Chondrocyte (in vitro differentiated cells): Measurements from ENCODE around the gene MTFMT. TPM values are rescaled to one million over a fixed set of nuclear protein-coding genes. Genes with fewer than 3 reads are reported as not detected.
"Not testable (repeated sequence)": the region's sequence is repeated elsewhere in the genome, so short reads cannot be mapped to it uniquely, and the experiment has no call there.

ENCODE experiments used
- DNase-seq: peaks from one replicate; pipeline ENCODE4 v3.0.0; 2021; ENCODE audit warnings: mixed read lengths, low spot score
- H3K27ac Mint-ChIP-seq: one replicate; pipeline ENCODE4 v1.8.0; 2021; ENCODE audit warnings: mild to moderate bottlenecking, moderate library complexity, mixed read lengths; ENCODE audit not compliant: unreplicated experiment
- H3K27me3 Mint-ChIP-seq: 2 replicates; pipeline ENCODE4 v1.8.0; 2021; ENCODE audit warnings: low read depth, mixed read lengths
- H3K36me3 Mint-ChIP-seq: 2 replicates; pipeline ENCODE4 v1.8.0; 2021; ENCODE audit warnings: low read depth, mixed read lengths
- H3K4me1 Mint-ChIP-seq: 2 replicates; pipeline ENCODE4 v1.8.0; 2021; ENCODE audit warnings: low read depth, mild to moderate bottlenecking, mixed read lengths
- H3K4me3 Mint-ChIP-seq: one replicate; pipeline ENCODE4 v1.8.0; 2021; ENCODE audit warnings: mild to moderate bottlenecking, moderate library complexity, mixed read lengths; ENCODE audit not compliant: unreplicated experiment
- H3K9me3 Mint-ChIP-seq: 2 replicates; pipeline ENCODE4 v1.8.0; 2021; ENCODE audit warnings: low read depth, mixed read lengths
- total RNA-seq: library from RNA; stranded (reverse); gene quantifications from 3 replicates; pipeline ENCODE4 v1.2.1, GENCODE V29; 2021
- TF ChIP-seq, protein P1 (sequence below): fragments of 200-600 bp; sonication (generic); IDR thresholded peaks from 2 replicates; pipeline ENCODE4 v1.5.0; 2021; ENCODE audit warnings: antibody characterized with exemption, mild to moderate bottlenecking, moderate library complexity

Gene MTFMT
- total RNA-seq, 1 donor from 2014 or later = 13.4 TPM

DNA sequence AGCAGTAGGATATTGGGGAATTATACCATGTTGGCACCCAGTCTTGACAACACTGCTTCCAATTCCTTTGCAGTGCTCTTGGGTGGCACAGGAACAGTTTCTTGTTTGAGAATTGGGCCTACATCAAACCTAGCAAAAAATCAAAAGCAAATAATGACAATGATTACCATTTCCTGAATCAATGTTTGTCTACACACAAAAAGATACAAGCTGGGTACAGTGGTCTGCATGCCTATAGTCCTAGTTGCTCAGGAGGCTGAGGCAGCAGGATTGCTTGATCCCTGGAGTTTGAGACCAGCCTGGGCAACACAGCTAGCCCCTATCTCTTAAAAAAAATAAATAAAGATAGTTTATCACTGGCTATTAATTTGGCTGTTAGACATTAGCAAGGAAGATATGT, 8.0 kb downstream of the MTFMT start:
- H3K9me3 Mint-ChIP-seq = no peaks in the 10 kb centered on the region
- TF ChIP-seq, protein P1, sequence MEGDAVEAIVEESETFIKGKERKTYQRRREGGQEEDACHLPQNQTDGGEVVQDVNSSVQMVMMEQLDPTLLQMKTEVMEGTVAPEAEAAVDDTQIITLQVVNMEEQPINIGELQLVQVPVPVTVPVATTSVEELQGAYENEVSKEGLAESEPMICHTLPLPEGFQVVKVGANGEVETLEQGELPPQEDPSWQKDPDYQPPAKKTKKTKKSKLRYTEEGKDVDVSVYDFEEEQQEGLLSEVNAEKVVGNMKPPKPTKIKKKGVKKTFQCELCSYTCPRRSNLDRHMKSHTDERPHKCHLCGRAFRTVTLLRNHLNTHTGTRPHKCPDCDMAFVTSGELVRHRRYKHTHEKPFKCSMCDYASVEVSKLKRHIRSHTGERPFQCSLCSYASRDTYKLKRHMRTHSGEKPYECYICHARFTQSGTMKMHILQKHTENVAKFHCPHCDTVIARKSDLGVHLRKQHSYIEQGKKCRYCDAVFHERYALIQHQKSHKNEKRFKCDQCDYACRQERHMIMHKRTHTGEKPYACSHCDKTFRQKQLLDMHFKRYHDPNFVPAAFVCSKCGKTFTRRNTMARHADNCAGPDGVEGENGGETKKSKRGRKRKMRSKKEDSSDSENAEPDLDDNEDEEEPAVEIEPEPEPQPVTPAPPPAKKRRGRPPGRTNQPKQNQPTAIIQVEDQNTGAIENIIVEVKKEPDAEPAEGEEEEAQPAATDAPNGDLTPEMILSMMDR = no peak
- peaks cover 22% of the 10 kb centered on the region for H3K36me3 Mint-ChIP-seq
- peaks cover 2% of the 10 kb centered on the region for H3K4me1 Mint-ChIP-seq
- DNase-seq = no peak
- H3K27me3 Mint-ChIP-seq = no peaks in the 10 kb centered on the region
- H3K27ac Mint-ChIP-seq = no peak overlapping the region
- no peak overlapping the region for H3K4me3 Mint-ChIP-seq

DNA sequence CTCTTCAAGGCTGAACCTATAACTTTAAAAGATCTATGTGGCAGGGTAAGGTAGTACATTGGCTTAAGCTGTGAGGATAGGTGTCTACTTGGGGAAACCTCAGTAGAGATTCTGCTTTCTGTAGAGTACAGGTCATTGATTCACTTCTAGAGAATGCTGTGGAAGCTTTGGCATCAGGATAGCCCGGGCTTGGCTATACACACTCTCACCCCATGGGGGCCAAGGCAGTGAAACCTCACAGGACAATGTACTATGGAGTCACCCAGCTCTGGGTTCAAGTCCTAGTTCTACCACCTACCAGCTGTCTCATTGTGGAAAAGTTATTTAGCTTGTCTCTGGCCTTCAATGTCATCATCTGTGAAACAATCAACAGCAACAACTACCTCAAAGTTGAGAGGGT, 9.0 kb downstream of the MTFMT start:
- no peak for DNase-seq
- TF ChIP-seq, protein P1 = no peak
- H3K27ac Mint-ChIP-seq = no peak overlapping the region
- H3K27me3 Mint-ChIP-seq = no peaks in the 10 kb centered on the region
- H3K36me3 Mint-ChIP-seq = peaks cover 22% of the 10 kb centered on the region
- no peaks in the 10 kb centered on the region for H3K9me3 Mint-ChIP-seq
- H3K4me1 Mint-ChIP-seq = no peaks in the 10 kb centered on the region
- no peak overlapping the region for H3K4me3 Mint-ChIP-seq

DNA sequence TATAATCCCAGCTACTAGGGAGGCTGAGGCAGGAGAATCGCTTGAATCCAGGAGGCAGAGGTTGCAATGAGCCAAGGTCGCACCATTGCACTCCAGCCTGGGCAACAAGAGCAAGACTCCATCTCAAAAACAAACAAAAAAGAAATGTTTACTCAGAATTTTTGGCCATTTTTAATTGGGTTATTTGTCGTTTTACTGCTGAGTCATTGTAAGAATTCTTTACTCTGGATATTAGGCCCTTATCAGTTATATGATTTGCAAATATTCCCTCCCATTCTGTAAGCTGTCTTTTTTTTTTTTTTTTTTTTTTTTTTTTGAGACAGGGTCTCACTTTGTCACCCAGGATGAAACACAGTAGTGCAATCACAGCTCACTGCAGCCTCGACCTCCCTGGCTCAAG, 18.2 kb downstream of the MTFMT start:
- not testable (repeated sequence) for H3K4me1 Mint-ChIP-seq, H3K4me3 Mint-ChIP-seq, DNase-seq, H3K9me3 Mint-ChIP-seq, H3K27me3 Mint-ChIP-seq, H3K27ac Mint-ChIP-seq
- peaks cover 30% of the 10 kb centered on the region for H3K36me3 Mint-ChIP-seq

DNA sequence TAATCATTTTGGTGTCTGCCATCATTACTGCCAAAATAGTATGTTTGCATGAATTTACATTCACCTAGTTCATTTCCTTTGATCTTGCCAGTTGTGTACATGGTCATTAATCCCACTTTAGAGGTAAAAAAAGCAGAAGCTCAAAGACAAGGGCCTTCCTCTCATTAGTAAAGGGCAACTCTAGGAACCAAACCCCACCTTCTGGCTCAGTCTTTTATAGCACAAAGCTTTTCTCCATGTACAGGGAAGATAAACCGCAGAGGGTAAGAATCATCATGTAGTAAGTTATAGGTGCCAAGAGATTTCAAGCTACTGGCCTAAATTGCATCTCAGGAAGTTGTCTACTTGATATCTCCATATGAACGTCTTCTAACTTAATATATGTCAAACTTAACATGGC, 20.5 kb downstream of the MTFMT start:
- peaks cover 7% of the 10 kb centered on the region for H3K9me3 Mint-ChIP-seq
- no peak overlapping the region for H3K27ac Mint-ChIP-seq
- DNase-seq = no peak

DNA sequence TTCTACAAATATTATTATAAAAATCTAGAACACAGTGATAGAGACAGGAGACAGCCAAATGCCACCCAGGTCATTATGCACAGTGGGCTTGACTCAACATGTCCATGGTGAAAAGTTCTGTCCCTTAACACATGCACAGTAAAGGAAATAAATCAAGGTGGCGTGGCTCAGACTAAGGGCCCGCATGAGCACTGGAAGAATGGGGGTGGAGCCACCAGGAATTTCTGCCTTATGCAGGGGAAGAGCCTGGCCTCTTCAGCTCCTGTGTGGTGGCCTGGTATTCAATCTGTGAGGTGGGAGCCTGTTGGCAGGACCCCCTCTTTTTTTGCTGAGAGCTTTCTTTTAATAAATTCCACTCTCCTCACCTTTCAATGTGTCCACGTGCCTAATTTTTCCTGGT, 22.6 kb downstream of the MTFMT start:
- Mint-ChIP-seq H3K4me1 (no peaks in the 10 kb centered on the region), H3K9me3 (no peaks in the 10 kb centered on the region), H3K4me3 (no peak overlapping the region), H3K36me3 (peaks cover 8% of the 10 kb centered on the region), H3K27me3 (no peaks in the 10 kb centered on the region), H3K27ac (no peak overlapping the region)
- TF ChIP-seq, protein P1 = no peak
- DNase-seq = no peak

More for the DNA sequence above, 20.5 kb downstream of the MTFMT start:
- Mint-ChIP-seq H3K36me3 (peaks cover 19% of the 10 kb centered on the region), H3K4me1 (no peaks in the 10 kb centered on the region), H3K4me3 (no peak overlapping the region), H3K27me3 (no peaks in the 10 kb centered on the region)
- TF ChIP-seq, protein P1 = peak; percentile 41

DNA sequence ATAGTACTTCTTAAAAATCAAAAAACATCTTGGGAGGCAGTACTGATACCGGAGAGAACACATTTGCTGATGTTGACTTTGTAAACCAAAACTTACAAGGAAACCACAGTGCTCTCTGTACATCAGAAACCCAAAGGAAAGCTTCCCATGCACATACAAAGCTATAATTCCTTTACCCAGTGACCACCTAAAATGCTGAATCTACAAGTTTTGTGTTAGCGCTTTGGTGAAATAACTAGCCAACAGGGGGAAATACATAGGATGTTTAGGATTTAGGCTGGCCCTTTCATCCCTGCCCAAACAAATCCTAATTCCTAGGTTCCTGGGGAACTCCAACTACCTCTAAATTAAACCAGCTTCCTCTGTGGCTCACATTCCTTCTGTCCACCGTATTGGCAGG, 24.4 kb downstream of the MTFMT start:
- Mint-ChIP-seq H3K27ac (no peak overlapping the region), H3K9me3 (no peaks in the 10 kb centered on the region), H3K36me3 (peaks cover 7% of the 10 kb centered on the region), H3K4me1 (no peaks in the 10 kb centered on the region), H3K4me3 (no peak overlapping the region), H3K27me3 (no peaks in the 10 kb centered on the region)
- no peak for DNase-seq
- TF ChIP-seq, protein P1 = no peak
